Glutamatergic neuron (in vitro differentiated cells): ENCODE results near the gene DEPDC5. TPM values are rescaled to one million over a fixed set of nuclear protein-coding genes. Genes with fewer than 3 reads are reported as not detected.
"Not testable (repeated sequence)": the region's sequence is repeated elsewhere in the genome, so short reads cannot be mapped to it uniquely, and the experiment has no call there.

Experiments used
- DNase-seq: peaks from one replicate; pipeline ENCODE4 v3.0.0; 2022
- H3K27ac Mint-ChIP-seq: one replicate; pipeline ENCODE4 v1.8.0; 2020; ENCODE audit warnings: mild to moderate bottlenecking, mixed read lengths, inconsistent platforms; ENCODE audit not compliant: unreplicated experiment
- H3K27me3 Mint-ChIP-seq: one replicate; pipeline ENCODE4 v1.8.0; 2020; ENCODE audit warnings: mild to moderate bottlenecking, moderate library complexity, mixed read lengths, inconsistent platforms; ENCODE audit not compliant: unreplicated experiment
- H3K36me3 Mint-ChIP-seq: one replicate; pipeline ENCODE4 v1.8.0; 2020; ENCODE audit warnings: mild to moderate bottlenecking, mixed read lengths, inconsistent platforms; ENCODE audit not compliant: unreplicated experiment
- H3K4me1 Mint-ChIP-seq: one replicate; pipeline ENCODE4 v1.8.0; 2020; ENCODE audit warnings: mild to moderate bottlenecking, low read depth, mixed read lengths, inconsistent platforms; ENCODE audit not compliant: unreplicated experiment
- H3K4me3 Mint-ChIP-seq: one replicate; pipeline ENCODE4 v1.8.0; 2020; ENCODE audit warnings: mild to moderate bottlenecking, mixed read lengths, inconsistent platforms; ENCODE audit not compliant: unreplicated experiment
- H3K9me3 Mint-ChIP-seq: one replicate; pipeline ENCODE4 v1.8.0; 2020; ENCODE audit warnings: mild to moderate bottlenecking, moderate library complexity, mixed read lengths, inconsistent platforms; ENCODE audit not compliant: unreplicated experiment
- total RNA-seq: library from RNA; stranded (reverse); fragmentation: NEBNext Ultra II Directional; extraction: Animal tissue kit (Norgen Biotek cat#: 25700); gene quantifications from one replicate; pipeline ENCODE4 v1.2.1, GENCODE V29; 2021; ENCODE audit not compliant: unreplicated experiment
- TF ChIP-seq, protein P1 (sequence below): fragments of 200-600 bp; sonication (generic); IDR thresholded peaks from one replicate; pipeline ENCODE4 v1.5.0; 2021; ENCODE audit not compliant: partially characterized antibody, unreplicated experiment

DEPDC5 gene
- total RNA-seq, 1 donor from 2014 or later, result 32.0 TPM

DNA sequence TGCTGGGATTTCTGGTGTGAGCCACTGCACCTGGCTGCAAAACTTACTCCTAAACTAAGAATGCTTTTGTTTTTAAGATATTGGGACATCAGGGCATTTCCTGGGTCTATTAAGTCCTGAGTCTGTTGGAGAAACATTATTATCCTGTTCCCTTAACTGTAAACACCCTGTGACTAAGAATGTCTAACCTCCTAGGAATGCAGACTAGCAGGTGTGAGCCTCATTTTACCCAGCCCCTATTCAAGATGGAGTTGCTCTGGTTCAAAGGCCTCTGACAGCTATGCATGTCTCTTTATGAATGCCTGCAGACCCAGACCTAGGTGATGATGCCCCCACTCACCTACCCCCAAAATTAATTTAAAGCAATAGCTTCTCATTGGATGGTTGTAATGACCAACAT, 46.2 kb downstream of the DEPDC5 start:
- Mint-ChIP-seq H3K27ac (no peak overlapping the region), H3K4me1 (no peaks in the 10 kb centered on the region), H3K9me3 (no peaks in the 10 kb centered on the region), H3K4me3 (no peak overlapping the region), H3K36me3 (no peaks in the 10 kb centered on the region), H3K27me3 (no peaks in the 10 kb centered on the region)
- TF ChIP-seq, protein P1, sequence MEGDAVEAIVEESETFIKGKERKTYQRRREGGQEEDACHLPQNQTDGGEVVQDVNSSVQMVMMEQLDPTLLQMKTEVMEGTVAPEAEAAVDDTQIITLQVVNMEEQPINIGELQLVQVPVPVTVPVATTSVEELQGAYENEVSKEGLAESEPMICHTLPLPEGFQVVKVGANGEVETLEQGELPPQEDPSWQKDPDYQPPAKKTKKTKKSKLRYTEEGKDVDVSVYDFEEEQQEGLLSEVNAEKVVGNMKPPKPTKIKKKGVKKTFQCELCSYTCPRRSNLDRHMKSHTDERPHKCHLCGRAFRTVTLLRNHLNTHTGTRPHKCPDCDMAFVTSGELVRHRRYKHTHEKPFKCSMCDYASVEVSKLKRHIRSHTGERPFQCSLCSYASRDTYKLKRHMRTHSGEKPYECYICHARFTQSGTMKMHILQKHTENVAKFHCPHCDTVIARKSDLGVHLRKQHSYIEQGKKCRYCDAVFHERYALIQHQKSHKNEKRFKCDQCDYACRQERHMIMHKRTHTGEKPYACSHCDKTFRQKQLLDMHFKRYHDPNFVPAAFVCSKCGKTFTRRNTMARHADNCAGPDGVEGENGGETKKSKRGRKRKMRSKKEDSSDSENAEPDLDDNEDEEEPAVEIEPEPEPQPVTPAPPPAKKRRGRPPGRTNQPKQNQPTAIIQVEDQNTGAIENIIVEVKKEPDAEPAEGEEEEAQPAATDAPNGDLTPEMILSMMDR, result no peak
- DNase-seq, result no peak

DNA sequence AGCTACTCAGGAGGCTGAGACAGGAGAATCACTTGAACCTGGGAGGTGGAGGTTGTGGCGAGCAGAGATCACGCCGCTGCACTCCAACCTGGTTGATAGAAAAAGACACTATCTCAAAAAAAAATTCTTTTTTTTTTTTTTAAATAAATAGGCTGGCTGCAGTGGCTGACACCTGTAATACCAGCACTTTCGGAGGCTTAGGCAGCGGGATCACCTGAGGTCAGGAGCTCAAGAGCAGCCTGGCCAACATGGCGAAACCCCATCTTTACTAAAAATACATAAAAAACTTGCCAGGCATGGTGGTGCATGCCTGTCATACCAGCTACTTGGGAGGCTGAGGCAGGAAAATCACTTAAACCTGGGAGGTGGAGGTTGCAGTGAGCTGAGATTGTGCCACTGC, 47.0 kb downstream of the DEPDC5 start:
- H3K4me3 Mint-ChIP-seq, H3K36me3 Mint-ChIP-seq, DNase-seq, H3K27me3 Mint-ChIP-seq, H3K27ac Mint-ChIP-seq, H3K4me1 Mint-ChIP-seq, H3K9me3 Mint-ChIP-seq: not testable (repeated sequence)

DNA sequence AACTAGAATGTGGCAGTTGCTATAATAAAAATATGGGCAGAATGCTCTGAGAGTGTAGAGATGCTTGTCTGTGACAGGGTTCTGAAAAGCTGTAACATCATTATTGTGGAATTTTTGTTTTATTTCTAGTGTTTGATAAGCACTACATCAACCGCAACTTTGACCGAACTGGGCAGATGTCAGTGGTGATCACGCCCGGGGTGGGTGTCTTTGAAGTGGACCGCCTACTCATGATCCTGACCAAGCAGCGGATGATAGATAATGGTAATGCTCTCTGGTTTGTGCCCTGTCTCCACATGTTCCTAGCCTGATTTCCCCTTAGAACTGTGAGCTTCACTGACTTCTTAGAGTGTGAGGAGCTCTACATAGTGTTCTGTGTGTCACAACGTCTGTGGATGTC, 48.8 kb downstream of the DEPDC5 start:
- TF ChIP-seq, protein P1, result no peak
- Mint-ChIP-seq H3K27ac (no peak overlapping the region), H3K27me3 (no peaks in the 10 kb centered on the region), H3K9me3 (no peaks in the 10 kb centered on the region), H3K4me3 (no peak overlapping the region), H3K4me1 (no peaks in the 10 kb centered on the region), H3K36me3 (no peaks in the 10 kb centered on the region)
- DNase-seq, result no peak

DNA sequence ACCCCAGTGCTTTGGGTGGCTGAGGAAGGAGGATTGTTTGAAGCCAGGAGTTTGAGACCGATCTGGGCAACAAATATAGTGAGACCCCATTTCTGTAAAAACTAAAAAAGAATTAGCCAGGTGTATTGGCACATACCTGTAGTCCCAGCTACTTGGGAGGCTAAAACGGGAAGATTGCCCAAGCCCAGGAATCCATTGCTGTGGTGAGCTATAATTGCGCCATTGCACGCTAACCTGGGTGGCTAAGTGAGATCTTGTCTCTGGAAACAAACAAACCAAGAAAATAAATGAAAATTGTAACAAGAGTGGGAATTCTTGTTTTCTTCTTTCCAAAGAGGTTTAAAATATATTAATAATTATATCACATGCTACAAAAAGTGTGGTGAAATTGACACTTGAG, 52.9 kb downstream of the DEPDC5 start:
- H3K4me1 Mint-ChIP-seq, result no peaks in the 10 kb centered on the region
- no peak overlapping the region for H3K27ac Mint-ChIP-seq
- no peak overlapping the region for H3K4me3 Mint-ChIP-seq
- H3K9me3 Mint-ChIP-seq, result no peaks in the 10 kb centered on the region
- H3K36me3 Mint-ChIP-seq, result no peaks in the 10 kb centered on the region
- DNase-seq, result no peak
- TF ChIP-seq, protein P1, result no peak
- H3K27me3 Mint-ChIP-seq, result no peaks in the 10 kb centered on the region

DNA sequence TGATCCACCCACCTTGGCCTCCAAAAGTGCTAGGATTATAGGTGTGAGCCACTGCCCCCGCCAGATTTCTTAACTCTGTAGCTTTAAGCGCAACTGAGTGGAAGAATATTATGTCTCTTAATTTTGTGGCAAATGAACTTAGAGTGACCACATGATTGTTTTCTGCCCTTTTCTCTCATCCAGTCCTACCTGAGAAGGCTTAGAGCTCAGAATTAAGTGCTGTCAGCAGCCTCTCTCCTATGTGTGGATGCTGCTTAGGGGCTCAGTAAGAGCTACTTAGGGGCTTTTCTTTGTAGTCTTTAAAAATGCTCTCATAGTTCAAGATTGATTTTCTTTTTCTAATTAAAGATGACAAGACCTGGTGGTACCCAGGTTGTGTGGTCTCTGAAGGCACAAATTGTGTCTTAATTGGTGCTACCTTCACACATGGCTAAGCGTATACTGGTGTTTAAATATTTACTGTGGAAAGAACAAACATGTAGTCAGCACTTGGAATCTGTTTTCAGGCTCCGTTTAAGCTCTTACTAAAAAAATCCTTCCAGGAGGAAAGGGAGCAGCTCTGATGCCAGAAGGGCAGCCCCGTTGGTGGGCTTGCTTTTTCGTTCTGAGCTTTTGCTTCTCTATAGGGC, 59.3 kb downstream of the DEPDC5 start:
- Mint-ChIP-seq H3K27ac (no peak overlapping the region), H3K4me3 (no peak overlapping the region), H3K36me3 (no peaks in the 10 kb centered on the region), H3K4me1 (no peaks in the 10 kb centered on the region), H3K27me3 (no peaks in the 10 kb centered on the region), H3K9me3 (no peaks in the 10 kb centered on the region)
- no peak for DNase-seq
- TF ChIP-seq, protein P1, result no peak

DNA sequence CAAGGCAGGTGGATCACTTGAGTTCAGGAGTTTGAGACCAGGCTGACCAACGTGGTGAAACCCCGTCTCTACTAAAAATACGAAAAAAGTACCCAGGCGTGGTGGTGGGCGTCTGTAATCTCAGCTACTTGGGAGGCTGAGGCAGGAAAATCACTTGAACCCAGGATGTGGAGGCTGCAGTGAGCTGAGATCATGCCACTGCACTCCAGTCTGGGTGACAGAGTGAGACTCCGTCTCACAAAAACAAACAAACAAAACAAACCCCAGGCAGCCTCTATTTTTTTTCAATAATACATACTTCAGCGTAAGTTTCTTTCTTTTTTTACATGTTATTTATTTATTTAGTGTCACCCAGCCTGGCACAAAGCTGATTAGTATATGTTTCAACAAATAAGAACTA, 60.1 kb downstream of the DEPDC5 start:
- not testable (repeated sequence) for H3K4me1 Mint-ChIP-seq, H3K36me3 Mint-ChIP-seq, H3K27me3 Mint-ChIP-seq, H3K9me3 Mint-ChIP-seq, DNase-seq, H3K4me3 Mint-ChIP-seq, H3K27ac Mint-ChIP-seq
